HG03025 (cell line): ENCODE data around the gene DPM2.

Source experiments
- ATAC-seq: cut with Tn5 transposase; IDR thresholded peaks from one replicate; pipeline ENCODE4 v1.9.1; 2021; ENCODE audit warnings: mild to moderate bottlenecking, moderate library complexity; ENCODE audit not compliant: unreplicated experiment, low FRiP score

DPM2 gene

GRCh38 chr9:127958728-127959127, 21.1 kb upstream of the DPM2 start:
- no peak for ATAC-seq

DNA sequence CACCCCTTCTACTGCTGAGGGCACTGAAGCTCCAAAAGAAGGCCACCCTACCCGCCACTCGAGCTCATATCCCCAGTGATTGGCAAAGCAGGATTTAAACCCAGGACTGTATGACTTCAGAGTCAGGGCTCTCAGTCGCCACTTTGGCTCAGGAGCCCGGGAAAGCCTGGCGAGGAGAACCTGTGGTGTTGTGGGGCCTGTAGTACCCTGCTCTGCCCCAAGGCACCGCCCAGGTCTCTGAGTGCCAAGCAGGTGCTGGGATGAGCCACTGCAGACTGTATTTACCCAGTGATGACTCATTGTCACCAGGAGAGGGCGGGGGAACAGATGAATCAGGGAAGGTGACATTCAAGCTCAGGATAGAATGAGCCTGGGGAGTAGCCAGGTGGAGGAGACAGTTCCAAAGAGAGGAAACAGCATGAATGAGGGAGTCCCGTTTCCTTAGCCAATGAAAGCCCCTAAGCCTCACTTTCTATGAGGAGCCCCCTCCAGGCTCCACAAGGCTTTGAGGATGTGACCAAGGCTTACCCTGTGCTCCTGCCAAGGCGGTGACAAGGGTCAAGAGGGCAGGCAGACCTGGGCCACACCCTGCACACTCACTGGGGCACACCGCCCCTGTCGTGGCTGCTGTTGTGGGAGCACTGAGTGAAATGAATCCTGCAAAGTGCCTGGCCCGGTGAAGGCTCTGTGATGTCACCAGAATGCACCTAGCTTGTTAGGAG, 17.8 kb upstream of the DPM2 start:
- no peak for ATAC-seq

DNA sequence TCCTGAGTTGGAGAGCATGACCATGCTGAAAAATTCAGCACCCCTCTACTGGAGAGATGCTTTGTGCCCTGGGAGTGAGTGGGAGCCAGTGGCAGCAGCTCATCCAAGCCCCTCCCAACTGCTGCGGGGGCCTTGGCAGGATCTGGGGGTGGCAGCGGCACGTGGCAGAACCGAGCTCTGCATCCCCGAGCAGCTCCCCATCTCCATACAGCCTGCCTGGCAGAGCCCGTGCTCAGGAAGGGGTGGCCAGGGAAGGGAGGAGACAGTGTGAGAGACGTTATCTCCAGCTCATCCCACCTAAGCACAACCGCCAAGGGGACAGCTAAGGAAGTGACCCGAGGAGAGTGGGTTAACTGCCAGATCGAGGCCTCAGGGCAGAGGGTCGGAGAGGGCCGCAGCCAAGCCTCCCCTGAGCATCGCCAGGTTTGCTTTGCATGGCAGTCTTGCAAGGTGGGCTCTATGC, 17.2 kb upstream of the DPM2 start:
- ATAC-seq = no peak

GRCh38 chr9:127953768-127954505, 16.3 kb upstream of the DPM2 start:
- no peak for ATAC-seq

- ATAC-seq = no peak
These were observed 15.5 kb upstream of the DPM2 start for GRCh38 chr9:127953154-127953553.

GRCh38 chr9:127950513-127951289, 13.0 kb upstream of the DPM2 start:
- ATAC-seq = no peak

GRCh38 chr9:127949827-127950512, 12.3 kb upstream of the DPM2 start:
- ATAC-seq = no peak

- no peak for ATAC-seq
These were observed 10.4 kb upstream of the DPM2 start for GRCh38 chr9:127947841-127948710.

- ATAC-seq = no peak
These were observed 9.1 kb upstream of the DPM2 start for GRCh38 chr9:127946728-127947127.

DNA sequence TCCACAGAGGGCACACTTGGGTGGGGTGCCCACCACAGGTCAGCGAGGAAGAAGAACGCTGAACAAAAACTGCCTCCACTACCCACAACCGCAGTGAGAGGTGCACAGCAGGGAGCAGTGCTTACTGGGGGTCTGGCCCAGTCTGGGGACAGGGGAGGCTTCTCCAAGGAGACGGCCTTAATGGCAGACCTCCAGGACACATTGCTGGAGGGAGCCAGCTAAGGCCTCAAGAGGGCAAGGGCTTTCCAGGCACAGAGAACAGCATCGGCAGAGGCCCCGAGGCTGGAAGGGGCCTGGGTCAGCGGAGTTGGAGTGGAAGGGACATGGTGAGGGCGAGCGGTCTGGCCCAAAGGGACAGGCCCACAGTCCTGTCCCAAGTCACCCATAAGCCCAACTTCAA, 8.3 kb upstream of the DPM2 start:
- ATAC-seq = no peak

DNA sequence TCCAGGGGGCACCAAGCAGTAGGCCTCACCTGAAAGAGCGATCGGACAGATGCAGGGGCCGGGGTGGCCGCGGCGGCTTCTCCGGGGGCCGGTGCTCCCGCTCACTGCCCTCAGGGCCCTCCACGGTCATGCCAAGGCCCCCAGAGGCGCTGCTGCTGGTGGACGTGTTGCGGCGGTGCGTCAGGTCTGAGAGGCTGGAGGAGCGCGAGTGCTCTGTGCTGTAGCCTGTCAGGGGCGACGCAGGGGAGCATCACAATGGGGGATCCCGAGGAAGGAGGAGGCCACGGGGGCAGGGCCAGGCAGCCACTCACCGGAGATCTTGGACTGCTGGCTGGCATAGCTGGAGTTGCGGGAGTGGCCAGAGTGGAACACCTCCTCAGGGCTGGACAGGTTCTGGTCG, 7.7 kb upstream of the DPM2 start:
- no peak for ATAC-seq

DNA sequence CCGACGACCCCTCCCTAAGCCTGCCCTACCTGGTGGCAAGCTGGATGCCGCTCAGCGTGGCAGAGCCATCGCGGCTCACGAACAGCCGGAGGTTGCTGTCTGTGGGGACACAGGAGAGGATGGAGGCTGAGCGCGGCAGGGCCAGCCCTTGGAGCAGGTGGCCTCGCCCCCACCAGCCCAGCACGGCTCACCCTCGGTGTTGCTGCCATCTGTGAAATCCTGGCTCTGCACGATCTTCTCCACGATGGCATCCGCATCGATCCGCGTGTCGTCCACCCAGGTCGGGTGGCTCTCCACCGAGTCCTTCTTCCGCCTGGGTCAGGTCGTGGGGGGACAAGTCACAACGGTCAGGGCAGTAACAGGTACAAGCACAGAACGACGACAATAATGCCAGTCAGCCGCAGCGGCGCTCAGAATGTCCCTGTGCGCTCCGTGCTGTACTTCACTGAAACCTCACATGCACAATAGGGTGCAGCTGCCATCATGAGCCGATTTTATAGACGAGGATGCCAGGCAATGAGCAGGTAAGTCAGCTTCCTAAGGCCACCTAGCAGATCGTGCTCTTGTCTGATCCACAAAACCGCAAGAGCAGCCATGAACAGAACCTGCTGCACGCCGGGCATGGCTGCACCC, 7.0 kb upstream of the DPM2 start:
- no peak for ATAC-seq

DNA sequence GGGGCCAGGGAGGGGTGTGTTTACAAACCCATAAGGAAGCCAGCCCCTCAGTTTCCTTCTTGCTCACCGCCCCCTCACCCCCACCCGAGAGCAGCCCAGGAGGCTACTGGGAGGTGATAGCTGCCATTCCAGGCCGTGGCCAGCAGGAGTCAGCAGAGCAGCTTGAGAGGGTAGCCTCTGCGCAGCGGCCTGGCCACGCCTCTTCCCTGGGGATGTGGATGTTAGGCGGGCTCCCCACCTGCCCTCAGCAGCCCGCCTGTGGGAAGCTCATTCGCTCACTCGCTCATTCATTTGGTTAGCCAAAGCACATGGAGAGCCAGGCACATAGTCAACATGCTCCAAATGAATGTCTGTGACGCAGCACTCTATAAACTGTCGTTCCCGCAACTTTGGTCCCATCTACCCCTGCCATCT, 6.1 kb upstream of the DPM2 start:
- ATAC-seq = no peak

GRCh38 chr9:127943011-127943662, 5.5 kb upstream of the DPM2 start:
- ATAC-seq = no peak

- no peak for ATAC-seq
These were observed 4.8 kb upstream of the DPM2 start for GRCh38 chr9:127942216-127943010.

DNA sequence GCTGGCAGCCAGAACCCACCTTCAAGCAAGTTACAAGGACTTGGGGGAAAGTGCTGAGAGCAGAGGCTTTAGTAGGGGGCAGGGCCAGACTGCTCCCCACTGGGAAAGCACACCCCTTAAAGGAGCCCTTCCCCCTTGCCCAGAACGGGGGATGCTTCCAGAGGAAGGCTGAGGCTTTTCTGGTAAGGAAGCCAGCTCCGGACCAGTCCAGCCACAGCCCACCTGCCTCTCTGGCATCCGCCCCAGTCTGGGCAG, 4.2 kb upstream of the DPM2 start:
- ATAC-seq = no peak

DNA sequence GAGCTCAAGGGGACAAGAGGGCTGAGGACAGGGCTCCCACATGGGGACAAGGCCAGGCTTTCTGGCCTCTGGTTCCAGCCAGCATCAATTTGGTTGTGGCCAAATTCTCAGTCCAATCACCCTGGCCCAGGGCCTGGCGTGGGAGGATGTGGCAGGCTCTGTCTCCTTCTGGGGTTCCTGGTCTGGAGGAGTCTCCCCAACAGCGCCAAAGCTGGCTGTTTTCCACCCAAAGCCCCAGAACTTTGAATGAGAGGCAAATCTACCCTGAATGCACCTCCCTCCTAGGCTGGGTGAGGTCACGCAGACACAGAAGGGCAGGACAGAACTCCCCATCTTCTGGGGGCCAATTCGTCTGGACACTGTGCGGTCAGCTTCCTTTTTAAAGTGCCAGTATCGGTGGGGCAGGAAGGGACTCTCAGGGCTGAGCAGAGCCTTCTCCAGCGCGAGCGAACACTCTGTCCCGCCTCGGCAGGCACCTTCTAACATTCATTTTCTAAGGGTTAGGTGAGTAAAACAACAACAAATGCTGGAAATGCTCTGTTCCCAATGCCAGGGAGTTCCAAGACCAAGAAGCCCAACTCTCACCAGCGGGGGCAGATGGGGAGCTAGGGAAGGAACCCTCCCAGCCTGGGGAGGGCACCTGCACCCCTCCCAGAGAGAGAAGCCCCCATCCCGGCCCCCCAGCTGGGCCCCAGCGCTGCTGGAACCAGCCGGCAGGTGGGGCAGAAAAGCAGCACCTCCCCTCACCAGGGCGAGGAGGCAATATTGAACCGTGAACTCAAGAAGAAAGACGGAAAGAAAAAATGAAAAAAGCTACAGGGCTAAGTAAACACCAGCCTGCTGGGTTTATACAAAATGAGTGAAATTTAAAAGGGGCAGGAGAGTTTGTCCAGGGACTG, 3.7 kb upstream of the DPM2 start:
- no peak for ATAC-seq
